Measurements from ENCODE around the gene EEF1E1.

Gene EEF1E1

DNA sequence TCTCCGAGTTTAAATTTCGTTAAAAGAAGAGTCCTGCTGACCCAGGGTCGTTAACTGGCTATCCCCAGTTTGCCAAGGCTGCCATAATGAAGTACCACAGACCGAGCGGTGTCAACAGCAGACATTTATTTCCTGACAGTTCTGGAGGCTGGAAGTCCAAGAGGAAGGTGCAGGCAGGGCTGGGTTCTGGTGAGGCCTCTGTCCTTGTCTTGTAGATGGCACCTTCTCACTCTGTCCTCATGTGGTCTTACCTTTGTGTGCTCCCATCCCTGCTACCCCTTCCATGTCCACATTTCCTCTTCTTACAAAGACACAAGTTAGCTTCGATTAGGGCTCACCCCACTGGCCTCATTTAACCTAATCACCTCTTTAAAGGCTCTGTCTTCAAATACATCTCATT is 29.8 kb upstream of the EEF1E1 start:
- CTCF ChIA-PET = interaction anchor here (0.8 to 12.6 kb wide), 29 partner anchors 9 to 1271 kb away, joined by 3 to 768 read pairs (median 4); no protein-coding TSS in a partner anchor
- POLR2A ChIA-PET = interaction anchor here (0.7 to 1.7 kb wide), 2 partner anchors 35 to 87 kb away, joined by 3 to 5 read pairs; no protein-coding TSS in a partner anchor
- DNase-seq (ENCODE audit: low read depth, low spot score) = no peak
- TF ChIP-seq CTCF (IDR thresholded peaks at IDR 0.05; ENCODE audit: insufficient read depth, low read length, missing control alignments) = no peak
- no peak overlapping the region for H3K4me3 ChIP-seq (ENCODE audit: low read depth, low read length)

GRCh38 chr6:8131265-8131897 is 29.0 kb upstream of the EEF1E1 start:
- CTCF ChIA-PET = interaction anchor here (0.8 to 12.6 kb wide), 44 partner anchors 9 to 330 kb away, joined by 3 to 768 read pairs (median 4); no protein-coding TSS in a partner anchor
- POLR2A ChIA-PET = interaction anchor here (0.5 to 1.7 kb wide), 4 partner anchors 36 to 90 kb away, joined by 3 to 5 read pairs (median 3); no protein-coding TSS in a partner anchor
- DNase-seq (ENCODE audit: low read depth, low spot score) = no peak
- H3K4me3 ChIP-seq (ENCODE audit: low read depth, low read length) = no peak overlapping the region
- peak; percentile 64 for TF ChIP-seq CTCF (IDR thresholded peaks at IDR 0.05; ENCODE audit: insufficient read depth, low read length, missing control alignments)

DNA sequence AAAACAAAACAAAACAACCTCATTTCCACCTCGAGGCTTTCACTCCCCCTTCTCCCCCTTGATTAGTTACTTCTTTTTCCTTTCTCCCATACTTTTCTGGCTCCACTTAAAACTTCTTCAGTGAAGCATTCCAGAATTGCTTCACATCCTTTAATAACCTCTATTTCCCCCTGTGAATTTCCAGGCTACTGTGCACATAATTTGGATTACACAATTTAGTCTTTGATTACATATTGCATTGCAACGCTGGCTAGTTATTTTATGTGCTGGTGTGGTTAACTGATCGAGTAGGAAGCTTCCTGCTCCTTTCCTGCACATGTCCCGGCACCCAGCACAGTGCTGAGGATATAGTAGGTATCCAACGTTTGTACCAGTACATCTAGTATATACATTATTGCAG is 28.1 kb upstream of the EEF1E1 start:
- CTCF ChIA-PET = interaction anchor here (0.8 to 12.6 kb wide), 30 partner anchors 8 to 331 kb away, joined by 3 to 768 read pairs (median 6); no protein-coding TSS in a partner anchor
- POLR2A ChIA-PET = interaction anchor here (1.7 kb wide), 1 partner anchor 89 kb away, joined by 5 read pairs; no protein-coding TSS in a partner anchor
- DNase-seq (ENCODE audit: low read depth, low spot score) = peak; percentile 16
- H3K4me3 ChIP-seq (ENCODE audit: low read depth, low read length) = no peak overlapping the region
- TF ChIP-seq CTCF (IDR thresholded peaks at IDR 0.05; ENCODE audit: insufficient read depth, low read length, missing control alignments) = no peak

GRCh38 chr6:8123236-8123635 is 20.9 kb upstream of the EEF1E1 start:
- ChIA-PET CTCF (interaction anchor here (2.0 to 4.4 kb wide), 2 partner anchors 8 to 96 kb away, joined by 6 to 33 read pairs; no protein-coding TSS in a partner anchor), POLR2A (no interaction called here)
- H3K4me3 ChIP-seq (ENCODE audit: low read depth, low read length) = no peak overlapping the region

DNA sequence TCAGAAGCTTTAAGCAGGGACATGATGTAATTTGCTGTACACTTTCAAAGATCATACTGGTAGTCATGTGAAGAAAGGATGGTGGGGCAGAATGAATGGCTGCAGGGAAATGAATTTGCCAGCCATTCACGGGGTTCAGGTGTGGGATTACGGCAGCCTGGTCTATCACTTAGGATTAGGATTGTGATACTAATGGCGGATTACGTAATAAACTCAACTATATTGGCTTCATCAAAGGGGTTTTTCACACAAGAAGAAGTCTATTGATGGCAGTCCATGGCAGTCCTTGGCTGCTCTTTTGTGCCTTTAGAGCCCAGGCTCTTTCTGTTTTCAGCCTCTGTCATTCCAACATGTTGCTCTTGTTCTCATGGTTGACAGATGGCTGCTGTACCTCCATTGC is 12.6 kb upstream of the EEF1E1 start:
- ChIA-PET CTCF (interaction anchor here (2.6 to 4.1 kb wide), 2 partner anchors 16 to 104 kb away, joined by 17 to 20 read pairs; no protein-coding TSS in a partner anchor), POLR2A (no interaction called here)
- TF ChIP-seq CTCF (IDR thresholded peaks at IDR 0.05; ENCODE audit: insufficient read depth, low read length, missing control alignments) = no peak
- DNase-seq (ENCODE audit: low read depth, low spot score) = no peak
- no peak overlapping the region for H3K4me3 ChIP-seq (ENCODE audit: low read depth, low read length)

More at GRCh38 chr6:8123236-8123635, 20.9 kb upstream of the EEF1E1 start:
- TF ChIP-seq CTCF (IDR thresholded peaks at IDR 0.05; ENCODE audit: insufficient read depth, low read length, missing control alignments) = no peak
- no peak for DNase-seq (ENCODE audit: low read depth, low spot score)

DNA sequence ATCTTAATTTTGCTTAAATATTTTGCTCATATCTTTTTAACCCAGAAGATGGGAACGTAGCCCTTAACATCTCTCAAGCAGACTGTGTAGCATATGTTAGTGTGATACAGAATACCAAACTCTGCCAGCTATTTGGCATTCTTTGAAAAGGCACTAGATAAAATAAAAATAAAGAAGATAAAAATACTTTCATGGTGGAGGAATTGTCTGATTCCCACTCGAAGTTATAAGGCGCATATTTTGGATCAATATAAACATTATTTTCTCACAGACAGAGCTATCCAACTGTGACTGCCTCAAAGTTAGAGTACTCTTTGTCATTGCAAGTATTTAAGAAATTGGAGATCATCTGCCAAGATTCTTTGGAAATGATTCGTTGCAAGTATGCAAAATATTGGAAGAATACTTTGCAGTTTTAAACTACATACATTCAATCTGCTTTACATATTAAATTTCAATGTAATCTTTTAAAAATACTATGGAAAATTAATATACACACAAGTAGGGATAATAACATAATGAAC is 10.8 kb upstream of the EEF1E1 start:
- CTCF ChIA-PET = interaction anchor here (1.6 to 2.3 kb wide), 2 partner anchors 18 to 107 kb away, joined by 11 read pairs; no protein-coding TSS in a partner anchor

More for the DNA sequence above, 10.8 kb upstream of the EEF1E1 start:
- POLR2A ChIA-PET = interaction anchor here (1.3 kb wide), 1 partner anchor 11 kb away, joined by 4 read pairs; the partner anchor contains the start of gene EEF1E1
- no peak overlapping the region for H3K4me3 ChIP-seq (ENCODE audit: low read depth, low read length)
- peak; percentile 23 for DNase-seq (ENCODE audit: low read depth, low spot score)
- TF ChIP-seq CTCF (IDR thresholded peaks at IDR 0.05; ENCODE audit: insufficient read depth, low read length, missing control alignments) = no peak

Measured in AG04449 (cell line).